COLO668 (cell line): ENCODE results near the gene SPG7.
"Not testable (repeated sequence)": the region's sequence is repeated elsewhere in the genome, so short reads cannot be mapped to it uniquely, and the experiment has no call there.

ENCODE experiments used
- DNase-seq: peaks from one replicate; lab custom pipeline; 2025; ENCODE audit not compliant: unreplicated experiment; lab: John Stamatoyannopoulos, UW

Gene SPG7

GRCh38 chr16:89576153-89577054 is 68.2 kb downstream of the SPG7 start:
- no peak for DNase-seq

DNA sequence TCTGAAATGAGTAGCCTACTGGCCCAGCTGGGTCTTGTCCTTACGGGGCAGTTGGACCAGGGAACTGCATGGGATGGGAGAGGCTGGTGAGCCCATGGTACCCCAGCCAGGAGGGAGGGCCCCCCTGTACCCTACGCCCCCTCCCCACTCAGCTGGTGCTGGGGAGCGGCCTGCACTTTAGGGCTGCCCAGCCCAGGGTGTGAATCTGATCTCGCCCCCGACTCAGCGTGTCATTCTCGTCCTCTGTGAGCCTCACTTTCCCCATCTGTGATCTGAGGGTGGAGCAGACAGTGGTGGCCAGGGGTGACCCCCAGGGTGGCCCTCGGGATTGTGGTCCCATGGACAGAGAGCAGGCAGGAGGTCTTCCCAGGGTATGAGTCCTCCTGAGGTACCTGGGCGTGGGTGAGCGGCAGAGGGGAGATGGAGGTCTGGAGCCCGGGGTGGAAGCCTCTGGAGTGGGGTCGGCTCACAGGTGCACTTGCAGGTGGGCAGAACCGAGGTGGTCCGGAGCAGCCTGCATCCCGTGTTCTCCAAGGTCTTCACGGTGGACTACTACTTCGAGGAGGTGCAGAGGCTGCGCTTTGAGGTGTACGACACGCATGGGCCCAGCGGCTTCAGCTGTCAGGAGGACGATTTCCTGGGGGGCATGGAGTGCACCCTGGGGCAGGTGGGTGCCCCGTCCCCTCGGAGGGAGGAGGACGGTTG is 69.0 kb downstream of the SPG7 start:
- DNase-seq = no peak

GRCh38 chr16:89579351-89579750 is 71.1 kb downstream of the SPG7 start:
- no peak for DNase-seq

DNA sequence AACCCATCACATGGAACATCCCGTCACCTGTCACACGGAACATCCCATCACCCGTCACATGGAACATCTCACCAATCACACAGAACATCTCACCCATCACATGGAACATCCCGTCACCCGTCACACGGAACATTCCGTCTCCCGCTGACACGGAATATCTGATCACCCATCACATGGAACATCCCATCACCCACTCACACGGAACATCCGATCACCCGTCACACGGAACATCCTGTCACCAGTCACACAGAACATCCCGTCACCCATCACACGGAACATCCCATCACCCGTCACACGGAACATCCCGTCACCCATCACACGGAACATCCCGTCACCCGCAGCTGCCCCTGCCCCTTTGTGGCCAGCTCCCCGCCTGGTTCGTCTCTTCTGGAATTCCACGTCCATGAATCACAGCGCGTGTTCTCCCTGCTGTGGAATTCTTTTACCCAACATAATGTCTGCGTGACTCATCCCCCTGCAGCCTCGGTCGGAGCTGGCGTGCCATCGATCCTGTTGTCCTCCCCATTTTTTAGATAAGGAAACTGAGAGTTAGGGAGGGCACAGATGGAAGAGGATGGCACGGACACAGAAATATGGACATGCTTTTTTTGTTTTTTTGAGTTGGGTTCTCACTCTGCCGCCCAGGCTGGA is 73.0 kb downstream of the SPG7 start:
- no peak for DNase-seq

- peak; percentile 36 for DNase-seq
These were observed 73.8 kb downstream of the SPG7 start for GRCh38 chr16:89581861-89582563.

- peak; percentile 61 for DNase-seq
These were observed 74.5 kb downstream of the SPG7 start for GRCh38 chr16:89582614-89583196.

GRCh38 chr16:89583197-89583894 is 75.1 kb downstream of the SPG7 start:
- DNase-seq = peak; percentile 31

GRCh38 chr16:89583895-89584644 is 75.9 kb downstream of the SPG7 start:
- DNase-seq = no peak

DNA sequence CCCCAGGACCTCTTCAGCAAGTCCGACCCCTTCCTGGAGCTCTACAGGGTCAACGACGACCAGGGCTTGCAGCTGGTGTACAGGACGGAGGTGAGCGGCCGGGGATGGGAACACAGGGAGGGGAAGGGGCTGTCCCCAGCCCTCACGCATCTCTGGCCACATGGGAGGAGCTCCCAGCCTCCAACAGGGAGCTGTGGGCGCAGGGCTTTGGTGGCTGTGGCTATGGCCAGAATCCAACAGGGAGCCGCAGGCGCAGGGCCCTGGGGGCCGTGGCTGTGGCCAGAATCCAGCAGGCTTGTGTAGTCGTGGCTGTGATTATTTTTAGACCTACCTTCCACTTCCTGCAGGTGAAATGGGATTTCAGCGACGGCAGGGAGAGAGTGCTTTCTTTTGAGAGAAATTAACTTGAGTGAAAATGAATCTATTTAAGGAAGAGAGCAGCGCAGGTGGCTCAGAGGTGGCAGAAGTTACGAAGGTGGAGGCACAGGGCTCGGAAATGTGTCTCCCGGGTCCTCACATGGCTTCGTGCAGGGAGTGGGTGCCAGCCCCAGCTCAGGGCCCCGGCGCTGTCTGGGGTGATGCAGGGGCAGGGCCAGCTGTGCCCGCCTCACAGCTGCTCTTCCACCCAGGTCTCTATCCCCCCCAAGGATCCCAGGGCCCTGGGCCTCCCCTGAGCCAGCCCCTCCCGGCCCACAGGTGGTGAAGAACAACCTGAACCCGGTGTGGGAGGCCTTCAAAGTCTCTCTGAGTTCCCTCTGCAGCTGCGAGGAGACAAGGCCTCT is 76.8 kb downstream of the SPG7 start:
- peak; percentile 26 for DNase-seq

GRCh38 chr16:89586218-89586617 is 78.0 kb downstream of the SPG7 start:
- DNase-seq = no peak

DNA sequence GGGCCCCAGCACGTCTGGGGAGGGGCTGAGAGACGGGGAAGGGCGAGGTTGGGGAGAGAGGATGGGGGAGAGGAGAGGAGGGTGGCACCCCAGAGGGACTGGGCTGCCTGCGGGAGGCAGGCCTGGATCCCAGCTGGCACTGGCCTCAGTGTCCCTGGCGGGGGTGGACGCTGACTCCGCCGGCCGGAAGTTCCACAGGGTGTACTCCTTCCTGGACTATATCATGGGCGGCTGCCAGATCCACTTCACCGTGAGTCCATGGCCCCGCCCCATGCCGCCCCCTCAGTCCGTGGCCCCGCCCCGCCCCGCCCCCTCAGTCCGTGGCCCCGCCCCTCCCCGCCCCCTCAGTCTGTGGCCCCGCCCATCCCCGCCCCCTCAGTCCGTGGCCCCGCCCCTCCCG is 78.7 kb downstream of the SPG7 start:
- peak; percentile 19 for DNase-seq

DNA sequence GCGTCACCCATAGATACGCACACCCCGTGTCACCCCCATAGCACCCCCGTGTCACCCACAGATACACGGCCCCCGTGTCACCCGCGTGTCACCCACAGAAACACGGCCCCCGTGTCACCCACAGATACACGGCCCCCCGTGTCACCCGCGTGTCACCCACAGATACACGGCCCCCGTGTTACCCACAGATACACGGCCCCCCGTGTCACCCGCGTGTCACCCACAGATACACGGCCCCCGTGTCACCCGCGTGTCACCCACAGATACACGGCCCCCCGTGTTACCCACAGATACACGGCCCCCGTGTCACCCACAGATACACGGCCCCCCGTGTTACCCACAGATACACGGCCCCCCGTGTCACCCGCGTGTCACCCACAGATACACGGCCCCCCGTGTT is 79.5 kb downstream of the SPG7 start:
- DNase-seq = not testable (repeated sequence)

DNA sequence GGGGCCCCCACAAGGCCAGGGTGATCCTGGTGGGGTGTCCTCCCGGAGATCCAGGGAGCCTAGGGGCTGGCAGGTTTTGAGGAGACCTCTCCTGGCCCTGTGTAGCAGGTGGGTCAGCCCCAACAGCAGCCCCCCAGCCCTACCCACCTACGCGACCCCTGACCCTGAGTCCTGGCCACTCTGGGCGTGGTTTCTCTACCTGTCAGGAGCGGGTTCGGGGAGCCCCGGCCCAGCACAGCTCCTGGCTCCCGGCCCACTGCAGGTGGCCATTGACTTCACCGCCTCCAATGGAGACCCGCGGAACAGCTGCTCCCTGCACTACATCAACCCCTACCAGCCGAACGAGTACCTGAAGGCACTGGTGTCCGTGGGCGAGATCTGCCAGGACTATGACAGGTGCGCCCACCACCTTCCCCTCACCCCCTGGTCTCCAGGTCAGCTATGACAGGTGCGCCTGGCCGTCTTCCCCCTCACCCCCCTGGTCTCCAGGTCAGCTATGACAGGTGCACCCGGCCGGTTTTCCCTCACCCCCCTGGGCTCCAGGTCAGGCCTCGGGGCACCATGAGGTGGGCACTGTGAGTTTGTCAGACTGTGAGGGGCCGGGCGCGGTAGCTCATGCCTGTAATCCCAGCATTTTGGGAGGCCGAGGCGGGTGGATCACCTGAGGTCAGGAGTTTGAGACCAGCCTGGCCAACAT is 80.4 kb downstream of the SPG7 start:
- DNase-seq = peak; percentile 24

- DNase-seq = no peak
These were observed 81.2 kb downstream of the SPG7 start for GRCh38 chr16:89589241-89589926.

GRCh38 chr16:89593841-89594240 is 85.6 kb downstream of the SPG7 start:
- no peak for DNase-seq

GRCh38 chr16:89595330-89596060 is 87.3 kb downstream of the SPG7 start:
- no peak for DNase-seq
